ENCODE results near the gene LDHD.
A peak's percentile ranks its signal among the peaks of the same experiment; 100 is the strongest.

The LDHD gene

GRCh38 chr16:75072239-75072947 lies 44.2 kb downstream of the LDHD start:
- Histone ChIP-seq H3K9ac (ENCODE audit: low read depth, low read length, poor library complexity, severe bottlenecking) (peak overlapping the region; percentile 51), H3K9me2 (replicated peaks; ENCODE audit: low read depth, low read length) (no peaks in the 10 kb centered on the region), H3K4me1 (ENCODE audit: insufficient read depth, low read length, poor library complexity, severe bottlenecking) (peaks cover 86% of the 10 kb centered on the region), H3K27me3 (ENCODE audit: insufficient read depth, low read length, poor library complexity, severe bottlenecking) (no peaks in the 10 kb centered on the region), H2AFZ (ENCODE audit: low read length) (no peak overlapping the region), H4K20me1 (ENCODE audit: insufficient read depth, low read length, poor library complexity, severe bottlenecking) (peaks cover 29% of the 10 kb centered on the region), H3K4me2 (ENCODE audit: low read depth, low read length, poor library complexity, severe bottlenecking) (peak overlapping the region; percentile 40), H3K79me2 (ENCODE audit: insufficient read depth, low read length) (peaks cover 86% of the 10 kb centered on the region), H3K36me3 (ENCODE audit: insufficient read depth, low read length) (peaks cover 27% of the 10 kb centered on the region; the same call in 1 of the 2 replicates), H3K9me3 (ENCODE audit: insufficient read depth, low read depth, low read length) (no peaks in the 10 kb centered on the region), H3F3A (ENCODE audit: low read depth) (peaks cover 28% of the 10 kb centered on the region), H3K4me3 (ENCODE audit: low read length, poor library complexity, severe bottlenecking) (no peak overlapping the region)
- TF ChIP-seq EZH2phosphoT487 (IDR thresholded peaks at IDR 0.05; ENCODE audit: borderline replicate concordance) (no peak), CTCF (conservative IDR thresholded peaks at IDR 0.05; ENCODE audit: low read length) (no peak)

- Histone ChIP-seq H3K27me3 (ENCODE audit: insufficient read depth, low read length, poor library complexity, severe bottlenecking) (no peaks in the 10 kb centered on the region), H3K4me1 (ENCODE audit: insufficient read depth, low read length, poor library complexity, severe bottlenecking) (peaks cover 86% of the 10 kb centered on the region), H3K4me3 (ENCODE audit: low read length, poor library complexity, severe bottlenecking) (no peak overlapping the region), H3K4me2 (ENCODE audit: low read depth, low read length, poor library complexity, severe bottlenecking) (no peak overlapping the region), H2AFZ (ENCODE audit: low read length) (no peak overlapping the region), H4K20me1 (ENCODE audit: insufficient read depth, low read length, poor library complexity, severe bottlenecking) (peaks cover 36% of the 10 kb centered on the region), H3K36me3 (ENCODE audit: insufficient read depth, low read length) (peaks cover 26% of the 10 kb centered on the region; the same call in 1 of the 2 replicates), H3F3A (ENCODE audit: low read depth) (peaks cover 24% of the 10 kb centered on the region), H3K9ac (ENCODE audit: low read depth, low read length, poor library complexity, severe bottlenecking) (peak overlapping the region; percentile 51), H3K9me2 (replicated peaks; ENCODE audit: low read depth, low read length) (no peaks in the 10 kb centered on the region), H3K79me2 (ENCODE audit: insufficient read depth, low read length) (peaks cover 86% of the 10 kb centered on the region), H3K9me3 (ENCODE audit: insufficient read depth, low read depth, low read length) (no peaks in the 10 kb centered on the region)
- no peak for TF ChIP-seq EZH2phosphoT487 (IDR thresholded peaks at IDR 0.05; ENCODE audit: borderline replicate concordance)
- TF ChIP-seq CTCF (conservative IDR thresholded peaks at IDR 0.05; ENCODE audit: low read length): no peak
Observed at GRCh38 chr16:75071621-75072020, 45.0 kb downstream of the LDHD start.

- Histone ChIP-seq H4K20me1 (ENCODE audit: insufficient read depth, low read length, poor library complexity, severe bottlenecking) (peaks cover 37% of the 10 kb centered on the region), H3K4me2 (ENCODE audit: low read depth, low read length, poor library complexity, severe bottlenecking) (peak overlapping the region; percentile 8), H3K4me1 (ENCODE audit: insufficient read depth, low read length, poor library complexity, severe bottlenecking) (peaks cover 87% of the 10 kb centered on the region), H3K9me2 (replicated peaks; ENCODE audit: low read depth, low read length) (no peaks in the 10 kb centered on the region), H3K27me3 (ENCODE audit: insufficient read depth, low read length, poor library complexity, severe bottlenecking) (no peaks in the 10 kb centered on the region), H3K9me3 (ENCODE audit: insufficient read depth, low read depth, low read length) (no peaks in the 10 kb centered on the region), H2AFZ (ENCODE audit: low read length) (no peak overlapping the region), H3K4me3 (ENCODE audit: low read length, poor library complexity, severe bottlenecking) (no peak overlapping the region), H3K36me3 (ENCODE audit: insufficient read depth, low read length) (peaks cover 26% of the 10 kb centered on the region; the same call in 1 of the 2 replicates), H3K9ac (ENCODE audit: low read depth, low read length, poor library complexity, severe bottlenecking) (peak overlapping the region; percentile 23), H3K79me2 (ENCODE audit: insufficient read depth, low read length) (peaks cover 94% of the 10 kb centered on the region), H3F3A (ENCODE audit: low read depth) (peaks cover 13% of the 10 kb centered on the region)
- TF ChIP-seq EZH2phosphoT487 (IDR thresholded peaks at IDR 0.05; ENCODE audit: borderline replicate concordance) (no peak), CTCF (conservative IDR thresholded peaks at IDR 0.05; ENCODE audit: low read length) (no peak)
Observed at GRCh38 chr16:75070012-75070841, 46.4 kb downstream of the LDHD start.

Data from Loucy (cell line).